ENCODE results near the gene NFIB.

Gene NFIB

GRCh38 chr9:14061936-14062585, 251.9 kb downstream of the NFIB start:
- FAIRE-seq = no peak

GRCh38 chr9:14058325-14058688, 255.6 kb downstream of the NFIB start:
- FAIRE-seq = no peak

GRCh38 chr9:14057368-14058324, 256.3 kb downstream of the NFIB start:
- no peak for FAIRE-seq

- no peak for FAIRE-seq
Observed at GRCh38 chr9:14056316-14056861, 257.6 kb downstream of the NFIB start.

- FAIRE-seq = no peak
Observed at GRCh38 chr9:14054096-14054495, 259.8 kb downstream of the NFIB start.

- no peak for FAIRE-seq
Observed at GRCh38 chr9:14052359-14052758, 261.6 kb downstream of the NFIB start.

GRCh38 chr9:14051419-14051818, 262.5 kb downstream of the NFIB start:
- FAIRE-seq = no peak

- FAIRE-seq = no peak
Observed at GRCh38 chr9:14043483-14043882, 270.5 kb downstream of the NFIB start.

GRCh38 chr9:14037331-14037730, 276.6 kb downstream of the NFIB start:
- FAIRE-seq = no peak

- no peak for FAIRE-seq
Observed at GRCh38 chr9:14033067-14033466, 280.9 kb downstream of the NFIB start.
